HepG2 (cell line): ENCODE measurements around the gene OSER1. TPM values are rescaled to one million over a fixed set of nuclear protein-coding genes. Genes with fewer than 3 reads are reported as not detected.

Experiments
- ATAC-seq: fragments of 200-7000 bp; cut with Tn5 transposase; 3 replicates; pipeline ENCODE4 v1.9.1; 2020; ENCODE audit warnings: mild to moderate bottlenecking, moderate library complexity
- BruUV-seq: library from RNA; stranded (reverse); fragments of 400-500 nt; replicated peaks from 2 replicates; lab custom pipeline; 2021; lab: Mats Ljungman, UMichigan
- CTCF ChIA-PET: fragments of 300-600 bp; formaldehyde crosslinking; extraction: SDS; loops from one replicate; lab custom pipeline; 2021; ENCODE audit warnings: low total read pairs, inconsistent platforms, low intra/inter-chr PET ratio; lab: Yijun Ruan, JAX
- POLR2A ChIA-PET: fragments of 350-600 bp; sonication (Branson Sonifier 250); formaldehyde crosslinking; loops from one replicate; lab custom pipeline; 2020; ENCODE audit warnings: antibody characterized with exemption, inconsistent platforms; lab: Yijun Ruan, JAX
- DNase-seq: peaks from one replicate; pipeline ENCODE4 v3.0.0-alpha.2; 2015; ENCODE audit warnings: low spot score
- FAIRE-seq: peaks from 3 replicates; lab custom pipeline; 2011; peaks lifted over from hg19 to GRCh38; lab: Jason Lieb, UNC
- H2AFZ ChIP-seq: one replicate; pipeline ENCODE4 v1.6.1; 2011; ENCODE audit warnings: low read length, inconsistent platforms
- H3K27ac ChIP-seq: fragments of 300-600 bp; 3 replicates; pipeline ENCODE4 v1.8.0; 2011; ENCODE audit warnings: mixed run types, mild to moderate bottlenecking, mixed read lengths, low read length, inconsistent platforms; ENCODE audit not compliant: insufficient read depth; ENCODE audit errors: extremely low read length
- H3K27me3 ChIP-seq, 2 experiments: fragments of 200-600 bp in 1 of 2; 2 replicates in 1 of 2; 3 replicates in 1 of 2; pipeline versions ENCODE4 v1.6.0 to v1.8.0; 2011; ENCODE audit warnings: low read length in 2 of 2, mild to moderate bottlenecking in 2 of 2, moderate library complexity in 2 of 2, inconsistent platforms in 1 of 2; ENCODE audit not compliant: insufficient read depth in 2 of 2, control insufficient read depth in 1 of 2
- H3K36me3 ChIP-seq, 2 experiments: fragments of 200-600 bp in 1 of 2; replicated peaks in 1 of 2; 2 replicates in 1 of 2; 3 replicates in 1 of 2; pipeline versions ENCODE4 v1.5.1 to v1.8.0; 2011; ENCODE audit warnings: low read length in 2 of 2, inconsistent platforms in 1 of 2; ENCODE audit not compliant: insufficient read depth in 2 of 2, control insufficient read depth in 1 of 2
- H3K4me1 ChIP-seq: 2 replicates; pipeline ENCODE4 v1.5.1; 2012; ENCODE audit warnings: low read length, inconsistent platforms; ENCODE audit not compliant: insufficient read depth
- H3K4me2 ChIP-seq: 2 replicates; pipeline ENCODE4 v1.6.0; 2011; ENCODE audit warnings: low read depth, low read length, inconsistent platforms
- H3K4me3 ChIP-seq, 3 experiments: fragments of 200-600 bp in 1 of 3; sonication (generic), shearing (Covaris generic) in 1 of 3; replicated peaks in 1 of 3; 2 replicates each; pipeline ENCODE4 v1.5.1; 2011 to 2016; ENCODE audit warnings: low read length in 3 of 3, inconsistent platforms in 2 of 3, low read depth in 2 of 3, mild to moderate bottlenecking in 2 of 3, control low read depth in 1 of 3, mixed read lengths in 1 of 3; ENCODE audit not compliant: insufficient read depth in 1 of 3
- H3K79me2 ChIP-seq: one replicate; pipeline ENCODE4 v1.6.1; 2011; ENCODE audit warnings: low read length, inconsistent platforms; ENCODE audit not compliant: insufficient read depth
- H3K9ac ChIP-seq: 2 replicates; pipeline ENCODE4 v1.6.0; 2011; ENCODE audit warnings: mild to moderate bottlenecking, low read depth, low read length, inconsistent platforms; ENCODE audit not compliant: insufficient read depth
- H3K9me3 ChIP-seq: 2 replicates; pipeline ENCODE4 v1.5.1; 2012; ENCODE audit warnings: mild to moderate bottlenecking, low read length
- H4K20me1 ChIP-seq: 2 replicates; pipeline ENCODE4 v1.6.0; 2011; ENCODE audit warnings: inconsistent platforms, mild to moderate bottlenecking, low read length, moderate library complexity; ENCODE audit not compliant: insufficient read depth
- ISX ChIP-seq: sonication (generic); formaldehyde crosslinking; conservative IDR thresholded peaks from 2 replicates; pipeline ENCODE4 v1.5.0; 2020; ENCODE audit warnings: missing genetic modification reagents
- SCMH1 ChIP-seq: sonication (generic); formaldehyde crosslinking; IDR thresholded peaks from 2 replicates; pipeline ENCODE4 v1.9.0; 2021; ENCODE audit warnings: missing genetic modification reagents, mild to moderate bottlenecking, borderline replicate concordance
- SMARCE1 ChIP-seq: fragments of 450-650 bp; IDR thresholded peaks from 2 replicates; pipeline ENCODE4 v1.6.1; 2017; ENCODE audit warnings: borderline replicate concordance
- SNAPC4 ChIP-seq: sonication (generic); formaldehyde crosslinking; IDR thresholded peaks from 2 replicates; pipeline ENCODE4 v1.4.0; 2020; ENCODE audit warnings: mild to moderate bottlenecking, missing genetic modification reagents
- ZNF607 ChIP-seq: sonication (generic); formaldehyde crosslinking; IDR thresholded peaks from 2 replicates; pipeline ENCODE4 v1.5.1; 2020; ENCODE audit warnings: missing genetic modification reagents, mild to moderate bottlenecking, borderline replicate concordance
- ZSCAN30 ChIP-seq: sonication (generic); formaldehyde crosslinking; IDR thresholded peaks from 2 replicates; pipeline ENCODE4 v1.5.0; 2020; ENCODE audit warnings: mild to moderate bottlenecking, missing genetic modification reagents
- WGBS: methylation state at CpG from one replicate; pipeline ENCODE4 v1.1.6; 2017; ENCODE audit warnings: low lambda C conversion rate; 5-methylcytosine and 5-hydroxymethylcytosine counted together
- in situ Hi-C: cut with HindIII; loops from 2 replicates; pipeline ENCODE4 v1.10.0; 2017; ENCODE audit warnings: low pct_unique_long_range_greater_than_20kb; ENCODE audit not compliant: extremely low pct_ligation_motif_present
- intact Hi-C: fragments of 100-400 bp; cut with micrococcal nuclease; formaldehyde crosslinking; loops from one replicate; pipeline ENCODE4 v1.10.0; 2022; ENCODE audit not compliant: unreplicated experiment
- polyA plus RNA-seq, 8 experiments: library from polyadenylated mRNA; depleted of rRNA in 3 of 8; stranded (reverse) in 7 of 8; unstranded in 1 of 8; fragments of >200 nt; fragmentation: Illumina TruSeq in 4 of 8; extraction: Trizol in 4 of 8; gene quantifications; 2 replicates each; pipeline versions ENCODE4 v1.2.1 to v1.2.3, GENCODE V29; 2011 to 2016; ENCODE audit warnings: low read depth in 4 of 8, missing spikeins in 1 of 8, mixed read lengths in 1 of 8; ENCODE audit not compliant: insufficient read depth in 1 of 8
- total RNA-seq, 5 experiments: library from RNA; depleted of rRNA; stranded (reverse); fragments of >200 nt; fragmentation: Illumina TruSeq; extraction: Trizol; gene quantifications; 2 replicates each; pipeline ENCODE4 v1.2.3, GENCODE V29; 2016; ENCODE audit warnings: low read depth in 1 of 5
- TF ChIP-seq, protein P1 (sequence below): sonication (generic); formaldehyde crosslinking; IDR thresholded peaks from 2 replicates; pipeline ENCODE4 v1.9.0; 2021; ENCODE audit warnings: missing genetic modification reagents, mild to moderate bottlenecking, borderline replicate concordance

The OSER1 gene
- total and polyA plus RNA-seq, 2 of the 13 experiments (the other 11 are each of a cell fraction or from before 2014, with no cell fraction given): 71.2 to 71.5 TPM

- TF ChIP-seq ZSCAN30 (CRISPR knock-in tag) (no peak), SCMH1 (CRISPR knock-in tag) (no peak), SMARCE1 (no peak), SNAPC4 (CRISPR knock-in tag) (no peak), ZNF607 (CRISPR knock-in tag) (no peak), ISX (CRISPR knock-in tag) (no peak)
- TF ChIP-seq, protein P1, sequence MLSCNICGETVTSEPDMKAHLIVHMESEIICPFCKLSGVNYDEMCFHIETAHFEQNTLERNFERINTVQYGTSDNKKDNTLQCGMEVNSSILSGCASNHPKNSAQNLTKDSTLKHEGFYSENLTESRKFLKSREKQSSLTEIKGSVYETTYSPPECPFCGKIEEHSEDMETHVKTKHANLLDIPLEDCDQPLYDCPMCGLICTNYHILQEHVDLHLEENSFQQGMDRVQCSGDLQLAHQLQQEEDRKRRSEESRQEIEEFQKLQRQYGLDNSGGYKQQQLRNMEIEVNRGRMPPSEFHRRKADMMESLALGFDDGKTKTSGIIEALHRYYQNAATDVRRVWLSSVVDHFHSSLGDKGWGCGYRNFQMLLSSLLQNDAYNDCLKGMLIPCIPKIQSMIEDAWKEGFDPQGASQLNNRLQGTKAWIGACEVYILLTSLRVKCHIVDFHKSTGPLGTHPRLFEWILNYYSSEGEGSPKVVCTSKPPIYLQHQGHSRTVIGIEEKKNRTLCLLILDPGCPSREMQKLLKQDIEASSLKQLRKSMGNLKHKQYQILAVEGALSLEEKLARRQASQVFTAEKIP (CRISPR knock-in tag): no peak
- TF ChIP-seq, all 625 proteins: peak for 0
- Histone ChIP-seq H3K79me2 (no peaks in the 10 kb centered on the region), H3K9ac (no peak overlapping the region), H3K27ac (no peak overlapping the region), H4K20me1 (no peaks in the 10 kb centered on the region), H3K36me3 (no peaks in the 10 kb centered on the region), H3K4me2 (no peak overlapping the region), H2AFZ (no peak overlapping the region), H3K4me3 (no peak overlapping the region), H3K9me3 (no peaks in the 10 kb centered on the region), H3K4me1 (no peaks in the 10 kb centered on the region), H3K27me3 (peaks cover 2 to 27% of the 10 kb centered on the region in 2 experiments; a peak in 3 of 5 replicates)
- CTCF ChIA-PET: no interaction called here
- in situ Hi-C loops (no loop called here), intact Hi-C loops (no loop called here)
- no TSS peak for BruUV-seq
- ATAC-seq (no peak), FAIRE-seq (no peak), DNase-seq (no peak)
- POLR2A ChIA-PET: no interaction called here
- 18% methylated on average over 6 of the region's 6 CpGs for WGBS
These were observed 56.9 kb downstream of the OSER1 start for GRCh38 chr20:44153636-44154043.
